HG03025 (cell line): ENCODE measurements around the gene PPME1.

ENCODE experiments used
- ATAC-seq: cut with Tn5 transposase; IDR thresholded peaks from one replicate; pipeline ENCODE4 v1.9.1; 2021; ENCODE audit warnings: mild to moderate bottlenecking, moderate library complexity; ENCODE audit not compliant: unreplicated experiment, low FRiP score

PPME1 gene

DNA sequence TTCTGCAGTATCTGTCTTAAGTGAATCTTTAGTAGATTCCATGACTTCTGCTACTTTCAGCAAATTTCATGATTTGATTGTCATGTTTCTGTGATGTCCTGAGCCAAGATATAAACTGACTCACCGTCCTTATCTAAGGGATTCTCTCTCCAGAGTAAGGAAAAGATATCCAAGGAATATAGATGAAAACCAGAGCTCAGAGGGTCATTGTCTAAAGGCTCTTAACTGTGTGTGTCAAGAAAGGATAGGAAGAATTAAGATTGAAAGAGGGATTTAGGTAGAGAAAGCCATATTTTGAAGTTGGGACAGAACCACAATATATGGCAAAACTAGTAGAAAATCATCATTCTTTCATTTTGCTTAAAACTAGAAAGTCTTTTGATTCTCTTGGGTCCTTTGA lies 50.7 kb downstream of the PPME1 start:
- ATAC-seq = no peak

- no peak for ATAC-seq
These were observed 54.5 kb downstream of the PPME1 start for GRCh38 chr11:74225565-74225964.

- no peak for ATAC-seq
These were observed 55.8 kb downstream of the PPME1 start for GRCh38 chr11:74226907-74227306.

DNA sequence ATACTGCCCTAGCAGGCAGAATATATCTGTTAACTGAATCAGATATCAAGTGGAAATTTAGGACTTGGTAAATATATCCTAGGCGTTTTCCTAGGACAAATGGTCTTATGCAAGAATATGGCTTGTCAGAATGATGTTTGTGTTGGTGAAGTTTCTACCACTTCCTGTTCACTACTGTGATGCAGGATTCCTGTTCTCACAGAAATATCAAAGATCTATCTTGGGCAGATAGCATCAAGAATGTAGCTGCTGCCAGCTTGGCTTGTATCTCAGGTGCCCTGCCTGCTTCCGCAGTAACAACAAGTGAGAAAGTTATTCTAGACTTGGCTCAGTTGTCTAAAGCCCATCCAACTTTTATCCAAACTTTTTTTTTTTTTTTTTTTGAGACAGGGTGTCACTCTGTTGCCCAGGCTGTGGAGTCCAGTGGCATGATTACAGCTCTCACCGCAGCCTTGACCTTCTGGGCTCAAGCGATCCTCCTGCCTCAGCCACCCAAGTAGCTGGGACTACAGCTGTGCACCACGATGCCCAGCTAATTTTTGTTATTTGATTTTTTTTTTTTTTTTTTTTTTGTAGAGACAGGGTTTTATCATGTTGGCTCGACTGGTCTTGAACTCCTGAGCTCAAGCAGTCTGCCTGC lies 61.3 kb downstream of the PPME1 start:
- ATAC-seq = no peak

DNA sequence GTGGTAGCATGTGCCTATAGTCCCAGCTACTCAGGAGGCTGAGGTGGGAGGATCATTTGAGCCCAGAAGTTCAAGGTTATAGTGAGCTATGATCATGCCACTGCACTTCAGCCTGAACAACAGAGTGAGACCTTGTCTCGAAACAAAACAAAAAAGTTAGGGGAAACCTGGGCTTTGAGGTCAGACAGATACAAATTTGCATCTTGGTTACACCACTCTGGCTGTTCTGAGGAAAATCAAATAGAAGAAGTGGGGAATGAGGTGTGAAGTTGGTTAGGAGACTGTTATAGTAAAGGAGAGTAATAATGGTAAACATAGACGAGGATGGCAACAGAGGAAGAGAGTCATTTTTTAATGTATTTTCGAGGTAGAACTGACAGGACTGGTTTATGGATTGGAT lies 62.6 kb downstream of the PPME1 start:
- ATAC-seq = no peak

DNA sequence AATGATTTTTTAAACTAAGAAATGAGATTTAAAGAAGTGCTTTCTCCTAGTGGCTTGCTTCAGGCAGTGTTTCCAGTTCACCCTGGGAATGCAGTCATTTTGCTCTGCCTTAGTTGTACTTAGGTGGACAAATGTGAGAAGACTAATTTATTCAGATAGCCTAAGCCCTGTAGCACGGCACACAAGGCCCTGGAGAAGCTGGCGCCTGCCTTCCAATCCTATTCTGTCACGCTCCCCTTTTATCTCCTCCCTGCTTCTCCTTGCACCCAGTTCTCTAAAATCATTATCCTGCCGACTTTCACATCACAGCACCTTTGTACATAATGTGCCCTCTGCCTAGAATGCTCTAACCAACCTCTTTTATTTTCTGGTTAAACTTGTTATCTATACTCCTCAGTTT lies 64.0 kb downstream of the PPME1 start:
- ATAC-seq = no peak

DNA sequence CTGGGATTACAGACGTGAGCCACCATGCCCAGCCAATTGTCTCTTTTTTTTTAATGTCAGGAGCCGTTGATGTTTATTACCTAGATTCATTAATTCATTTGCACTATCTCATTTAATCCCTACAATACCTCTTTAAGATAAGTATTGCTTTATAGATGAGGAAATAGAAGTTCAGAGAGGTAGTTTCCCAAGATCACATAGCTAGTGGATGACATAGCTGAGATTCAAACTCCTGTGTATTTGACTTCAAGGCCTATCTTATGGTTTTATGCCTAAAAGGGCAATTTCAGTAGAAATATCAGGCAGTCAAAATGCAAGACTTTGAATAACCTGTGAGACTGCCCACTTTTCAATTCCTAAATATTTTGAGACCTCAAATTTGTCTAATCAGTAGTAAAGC lies 66.5 kb downstream of the PPME1 start:
- no peak for ATAC-seq

GRCh38 chr11:74238243-74238642 lies 67.2 kb downstream of the PPME1 start:
- no peak for ATAC-seq

GRCh38 chr11:74248469-74248868 lies 77.4 kb downstream of the PPME1 start:
- no peak for ATAC-seq

DNA sequence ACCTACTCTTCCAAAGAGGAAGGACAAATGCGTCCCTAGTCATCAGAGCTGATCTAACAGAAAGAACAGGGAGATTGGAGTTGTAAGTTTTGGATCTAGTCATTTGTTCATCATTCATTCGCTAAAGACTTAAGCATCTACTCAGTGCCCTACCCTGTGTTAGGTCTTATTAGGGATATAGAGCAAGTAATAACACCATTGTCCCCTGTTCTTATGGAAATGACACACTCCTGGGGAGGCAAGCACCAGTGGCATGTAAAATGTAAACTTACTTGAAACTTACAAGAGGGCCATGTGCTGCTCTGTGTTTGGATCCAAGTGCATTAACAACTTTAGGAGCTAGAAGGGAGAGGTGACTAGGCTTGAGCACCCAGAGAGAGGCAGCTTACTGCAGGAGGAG lies 78.4 kb downstream of the PPME1 start:
- ATAC-seq = no peak

DNA sequence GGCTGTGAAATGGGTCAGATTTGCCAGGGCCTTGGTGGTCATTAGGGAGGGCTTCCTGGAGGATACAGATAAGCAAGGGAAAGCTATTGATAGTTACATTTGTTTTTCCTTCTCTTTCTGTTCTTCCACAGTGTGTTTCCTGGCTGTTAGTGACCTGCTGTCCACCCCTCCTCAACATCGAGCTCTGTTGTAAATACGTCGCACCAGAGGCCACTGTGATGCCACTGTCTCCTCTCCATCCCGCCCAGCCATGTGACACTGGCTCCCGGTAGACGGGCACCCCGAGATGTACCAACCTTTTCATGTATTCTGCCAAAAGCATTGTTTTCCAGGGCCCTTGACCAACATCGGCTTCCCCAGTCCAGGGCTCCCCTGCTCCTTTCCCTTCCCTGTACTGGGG lies 82.3 kb downstream of the PPME1 start:
- ATAC-seq = no peak

DNA sequence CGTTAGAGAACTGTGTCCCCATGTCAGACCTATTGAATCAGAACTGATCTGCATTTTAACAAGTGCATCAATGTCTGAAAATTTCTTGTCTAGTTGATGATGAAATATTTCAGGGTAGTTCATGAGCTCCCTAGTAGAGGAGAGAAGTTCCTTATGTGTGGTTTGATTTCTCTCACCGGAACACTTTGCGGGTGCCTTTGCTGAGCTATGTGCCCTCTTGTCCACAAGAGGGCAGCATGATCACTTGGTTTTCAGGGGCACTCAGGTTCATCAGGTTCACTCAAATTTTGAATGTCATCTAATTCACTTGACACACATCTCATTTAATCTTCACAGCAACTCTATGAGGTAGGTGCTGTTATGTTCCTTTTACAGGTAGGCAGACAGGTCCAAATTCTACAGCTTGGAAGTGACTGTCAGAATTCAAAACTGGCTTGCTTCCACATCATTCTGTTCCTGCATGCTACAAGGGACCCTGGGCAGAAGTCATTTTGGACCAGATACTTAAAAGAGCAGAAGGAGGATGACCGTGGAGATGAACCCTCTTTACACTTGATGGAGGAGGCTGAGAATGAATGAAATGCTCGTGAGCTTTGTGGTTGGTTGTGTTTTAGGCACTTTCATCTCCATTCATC lies 84.8 kb downstream of the PPME1 start:
- ATAC-seq = no peak

DNA sequence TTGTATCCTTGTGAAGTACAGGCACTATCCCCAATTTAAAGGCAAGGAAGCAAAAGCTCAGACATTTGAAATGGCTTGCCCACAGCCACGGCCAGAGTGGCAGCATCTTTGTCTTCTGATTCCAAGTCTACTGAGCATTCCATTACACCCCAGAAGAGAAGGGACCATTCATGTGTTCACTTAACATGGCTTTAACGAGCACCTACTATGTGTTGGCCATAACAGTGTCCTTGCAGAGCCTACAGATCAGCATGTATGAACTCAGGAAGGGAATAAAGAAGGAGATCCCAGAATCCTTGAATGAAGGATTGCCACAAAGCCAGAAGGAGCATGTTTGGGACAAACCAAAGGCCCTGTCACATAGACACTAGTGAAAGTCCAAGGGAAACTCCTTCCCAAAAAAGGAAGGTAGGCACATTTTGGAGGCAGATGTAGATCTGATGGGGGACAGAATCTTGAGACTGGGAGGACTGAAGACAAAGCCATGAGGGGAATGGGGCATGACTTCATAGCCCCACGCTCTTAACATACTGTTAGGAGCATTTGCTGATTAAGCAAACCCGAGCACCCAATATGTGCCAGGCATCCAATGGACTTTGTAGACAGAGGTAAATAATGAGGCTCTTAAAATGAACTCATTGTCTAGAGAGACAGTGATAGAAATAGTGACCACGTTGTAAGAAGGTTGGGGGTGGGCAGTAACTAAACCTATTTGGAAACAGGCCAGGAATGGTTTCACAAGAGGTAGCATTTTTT lies 85.5 kb downstream of the PPME1 start:
- no peak for ATAC-seq

GRCh38 chr11:74257959-74258553 lies 87.0 kb downstream of the PPME1 start:
- no peak for ATAC-seq

- ATAC-seq = no peak
These were observed 91.6 kb downstream of the PPME1 start for GRCh38 chr11:74262725-74263124.

- ATAC-seq = no peak
These were observed 94.2 kb downstream of the PPME1 start for GRCh38 chr11:74265256-74265655.

- ATAC-seq = no peak
These were observed 95.9 kb downstream of the PPME1 start for GRCh38 chr11:74267014-74267413.

GRCh38 chr11:74268456-74268855 lies 97.4 kb downstream of the PPME1 start:
- no peak for ATAC-seq

DNA sequence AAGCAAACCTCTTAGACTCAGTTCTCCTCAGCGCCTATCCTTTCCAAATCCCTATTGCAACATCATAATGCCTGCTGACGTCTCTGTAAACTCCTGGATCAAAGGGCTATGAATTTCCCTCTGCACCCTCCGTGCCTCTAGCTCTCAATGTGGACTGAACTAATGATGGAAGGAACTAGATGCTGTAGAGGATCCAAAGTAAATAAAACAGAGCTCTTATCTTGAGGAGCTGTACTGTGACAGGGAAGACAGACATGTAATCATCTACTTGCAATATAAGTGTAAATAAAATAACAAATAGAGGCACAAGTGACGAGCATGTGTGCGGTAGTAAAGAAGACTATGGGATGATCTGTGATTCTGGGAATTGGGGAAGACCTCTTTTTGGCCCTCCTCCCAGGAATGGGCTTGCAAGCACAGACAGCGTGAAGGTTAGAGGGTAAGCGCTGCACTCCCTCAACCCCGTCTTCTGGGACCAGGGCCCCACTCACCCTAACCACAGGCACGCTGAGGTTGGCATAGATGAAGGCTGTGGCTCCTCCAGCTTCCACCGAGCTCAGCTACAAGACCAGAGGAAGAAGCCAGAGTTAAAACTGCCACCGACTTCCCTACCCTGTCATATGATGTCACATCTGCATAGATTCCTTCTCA lies 98.2 kb downstream of the PPME1 start:
- no peak for ATAC-seq

GRCh38 chr11:74272276-74272675 lies 101.2 kb downstream of the PPME1 start:
- no peak for ATAC-seq

- ATAC-seq = no peak
These were observed 105.5 kb downstream of the PPME1 start for GRCh38 chr11:74276581-74276980.
